Measurements from ENCODE around the gene NPIPA7.
"Not testable (repeated sequence)": the region's sequence is repeated elsewhere in the genome, so short reads cannot be mapped to it uniquely, and the experiment has no call there.

NPIPA7 gene

DNA sequence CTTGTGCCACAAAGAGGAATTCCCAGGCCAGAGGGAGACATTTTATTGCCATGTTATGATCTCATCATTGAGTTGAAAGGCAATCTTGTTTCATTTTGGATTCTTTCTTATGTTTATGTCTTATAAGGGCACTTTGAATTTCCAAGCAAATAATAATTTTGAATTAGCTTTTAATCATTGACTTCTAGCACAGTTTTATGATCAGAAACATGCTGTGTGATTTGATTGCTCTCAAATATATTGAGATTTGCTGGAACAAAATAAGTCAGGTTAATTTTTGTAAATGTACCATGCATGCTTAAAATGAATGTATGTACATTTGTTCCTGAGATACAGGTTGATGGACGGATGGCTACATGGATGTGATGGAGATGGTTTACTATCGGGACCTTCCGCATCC, at the start of gene NPIPA7:
NPIPA7 (plus strand) TSS at position 301 of the 400 bp plus-strand sequence. CDS start 105 bp downstream, outside the sequence.
- not testable (repeated sequence) for DNase-seq

DNA sequence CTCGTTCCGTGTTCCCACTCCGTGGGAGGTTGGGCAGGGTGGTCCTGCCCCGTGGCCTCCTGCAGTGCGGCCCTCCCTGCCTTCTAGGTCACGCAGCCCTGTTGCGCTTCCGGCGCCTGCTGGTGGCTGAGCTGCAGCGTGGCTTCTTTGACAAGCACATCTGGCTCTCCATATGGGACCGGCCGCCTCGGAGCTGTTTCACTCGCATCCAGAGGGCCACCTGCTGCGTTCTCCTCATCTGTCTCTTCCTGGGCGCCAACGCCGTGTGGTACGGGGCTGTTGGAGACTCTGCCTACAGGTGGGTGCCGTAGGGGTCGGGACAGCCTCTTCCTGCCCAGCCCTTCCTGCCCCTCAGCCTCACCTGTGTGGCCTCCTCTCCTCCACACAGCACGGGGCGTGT, 47.5 kb upstream of the NPIPA7 start:
- not testable (repeated sequence) for DNase-seq

DNA sequence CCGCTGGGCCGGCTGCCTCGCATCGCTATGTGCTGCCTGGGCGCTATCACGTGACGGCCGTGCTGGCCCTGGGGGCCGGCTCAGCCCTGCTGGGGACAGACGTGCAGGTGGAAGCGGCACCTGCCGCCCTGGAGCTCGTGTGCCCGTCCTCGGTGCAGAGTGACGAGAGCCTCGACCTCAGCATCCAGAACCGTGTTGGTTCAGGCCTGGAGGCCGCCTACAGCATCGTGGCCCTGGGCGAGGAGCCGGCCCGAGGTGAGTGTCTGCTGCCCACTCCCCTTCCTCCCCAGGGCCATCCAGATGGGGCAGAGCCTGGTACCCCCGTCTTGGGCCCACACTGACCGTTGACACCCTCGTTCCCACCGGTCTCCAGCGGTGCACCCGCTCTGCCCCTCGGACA, 21.4 kb upstream of the NPIPA7 start:
- DNase-seq: not testable (repeated sequence)

DNA sequence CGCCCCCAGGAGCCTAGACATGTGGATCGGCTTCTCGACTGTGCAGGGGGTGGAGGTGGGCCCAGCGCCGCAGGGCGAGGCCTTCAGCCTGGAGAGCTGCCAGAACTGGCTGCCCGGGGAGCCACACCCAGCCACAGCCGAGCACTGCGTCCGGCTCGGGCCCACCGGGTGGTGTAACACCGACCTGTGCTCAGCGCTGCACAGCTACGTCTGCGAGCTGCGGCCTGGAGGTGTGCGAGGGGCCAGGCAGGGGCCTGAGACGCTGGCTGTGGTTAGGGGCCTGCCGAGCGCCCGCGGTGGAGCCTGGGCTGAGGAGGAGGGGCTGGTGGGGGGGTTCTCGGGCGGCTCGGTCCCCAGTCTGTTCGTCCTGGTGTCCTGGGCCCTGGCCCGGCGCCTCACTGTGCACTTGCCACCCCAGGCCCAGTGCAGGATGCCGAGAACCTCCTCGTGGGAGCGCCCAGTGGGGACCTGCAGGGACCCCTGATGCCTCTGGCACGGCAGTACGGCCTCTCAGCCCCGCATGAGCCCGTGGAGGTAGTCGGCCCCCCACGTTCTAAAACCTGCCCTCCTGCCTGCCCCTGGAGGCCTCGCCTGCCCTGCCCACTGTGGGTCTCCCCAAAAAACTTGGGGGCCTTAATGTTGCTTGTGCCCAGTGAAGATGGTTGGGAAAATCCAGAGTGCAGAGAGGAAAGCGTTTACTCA, 20.2 kb upstream of the NPIPA7 start:
- not testable (repeated sequence) for DNase-seq

DNA sequence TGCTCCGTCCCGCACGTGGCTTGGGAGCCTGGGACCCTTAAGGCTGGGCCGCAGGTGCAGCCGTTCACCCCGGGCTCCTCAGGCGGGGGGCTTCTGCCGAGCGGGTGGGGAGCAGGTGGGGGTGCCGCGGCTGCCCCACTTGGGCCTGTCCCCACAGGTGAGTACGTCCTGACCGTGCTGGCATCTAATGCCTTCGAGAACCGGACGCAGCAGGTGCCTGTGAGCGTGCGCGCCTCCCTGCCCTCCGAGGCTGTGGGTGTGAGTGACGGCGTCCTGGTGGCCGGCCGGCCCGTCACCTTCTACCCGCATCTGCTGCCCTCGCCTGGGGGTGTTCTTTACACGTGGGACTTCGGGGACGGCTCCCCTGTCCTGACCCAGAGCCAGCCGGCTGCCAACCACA, 15.3 kb upstream of the NPIPA7 start:
- DNase-seq: not testable (repeated sequence)

DNA sequence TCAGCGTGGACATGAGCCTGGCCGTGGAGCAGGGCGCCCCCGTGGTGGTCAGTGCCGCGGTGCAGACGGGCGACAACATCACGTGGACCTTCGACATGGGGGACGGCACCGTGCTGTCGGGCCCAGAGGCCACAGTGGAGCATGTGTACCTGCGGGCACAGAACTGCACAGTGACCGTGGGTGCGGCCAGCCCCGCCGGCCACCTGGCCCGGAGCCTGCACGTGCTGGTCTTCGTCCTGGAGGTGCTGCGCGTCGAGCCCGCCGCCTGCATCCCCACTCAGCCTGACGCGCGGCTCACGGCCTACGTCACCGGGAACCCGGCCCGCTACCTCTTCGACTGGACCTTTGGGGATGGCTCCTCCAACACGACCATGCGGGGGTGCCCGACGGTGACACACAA, 14.8 kb upstream of the NPIPA7 start:
- DNase-seq: not testable (repeated sequence)

DNA sequence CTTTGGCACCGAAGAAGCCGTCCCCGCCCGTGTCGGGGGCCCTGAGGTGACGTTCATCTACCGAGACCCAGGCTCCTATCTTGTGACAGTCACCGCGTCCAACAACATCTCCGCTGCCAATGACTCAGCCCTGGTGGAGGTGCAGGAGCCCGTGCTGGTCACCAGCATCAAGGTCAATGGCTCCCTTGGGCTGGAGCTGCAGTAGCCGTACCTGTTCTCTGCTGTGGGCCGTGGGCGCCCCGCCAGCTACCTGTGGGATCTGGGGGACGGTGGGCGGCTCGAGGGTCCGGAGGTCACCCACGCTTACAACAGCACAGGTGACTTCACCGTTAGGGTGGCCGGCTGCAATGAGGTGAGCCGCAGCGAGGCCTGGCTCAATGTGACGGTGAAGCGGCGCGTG, 14.2 kb upstream of the NPIPA7 start:
- not testable (repeated sequence) for DNase-seq

DNA sequence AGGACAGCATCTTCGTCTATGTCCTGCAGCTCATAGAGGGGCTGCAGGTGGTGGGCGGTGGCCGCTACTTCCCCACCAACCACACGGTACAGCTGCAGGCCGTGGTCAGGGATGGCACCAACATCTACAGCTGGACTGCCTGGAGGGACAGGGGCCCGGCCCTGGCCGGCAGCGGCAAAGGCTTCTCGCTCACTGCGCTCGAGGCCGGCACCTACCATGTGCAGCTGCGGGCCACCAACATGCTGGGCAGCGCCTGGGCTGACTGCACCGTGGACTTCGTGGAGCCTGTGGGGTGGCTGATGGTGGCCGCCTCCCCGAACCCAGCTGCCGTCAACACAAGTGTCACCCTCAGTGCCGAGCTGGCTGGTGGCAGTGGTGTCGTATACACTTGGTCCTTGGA, 13.6 kb upstream of the NPIPA7 start:
- not testable (repeated sequence) for DNase-seq

DNA sequence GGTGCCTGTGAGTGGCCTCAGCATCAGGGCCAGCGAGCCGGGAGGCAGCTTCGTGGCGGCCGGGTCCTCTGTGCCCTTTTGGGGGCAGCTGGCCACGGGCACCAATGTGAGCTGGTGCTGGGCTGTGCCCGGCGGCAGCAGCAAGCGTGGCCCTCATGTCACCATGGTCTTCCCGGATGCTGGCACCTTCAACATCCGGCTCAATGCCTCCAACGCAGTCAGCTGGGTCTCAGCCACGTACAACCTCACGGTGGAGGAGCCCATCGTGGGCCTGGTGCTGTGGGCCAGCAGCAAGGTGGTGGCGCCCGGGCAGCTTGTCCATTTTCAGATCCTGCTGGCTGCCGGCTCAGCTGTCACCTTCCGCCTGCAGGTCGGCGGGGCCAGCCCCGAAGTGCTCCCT, 13.1 kb upstream of the NPIPA7 start:
- DNase-seq: not testable (repeated sequence)

DNA sequence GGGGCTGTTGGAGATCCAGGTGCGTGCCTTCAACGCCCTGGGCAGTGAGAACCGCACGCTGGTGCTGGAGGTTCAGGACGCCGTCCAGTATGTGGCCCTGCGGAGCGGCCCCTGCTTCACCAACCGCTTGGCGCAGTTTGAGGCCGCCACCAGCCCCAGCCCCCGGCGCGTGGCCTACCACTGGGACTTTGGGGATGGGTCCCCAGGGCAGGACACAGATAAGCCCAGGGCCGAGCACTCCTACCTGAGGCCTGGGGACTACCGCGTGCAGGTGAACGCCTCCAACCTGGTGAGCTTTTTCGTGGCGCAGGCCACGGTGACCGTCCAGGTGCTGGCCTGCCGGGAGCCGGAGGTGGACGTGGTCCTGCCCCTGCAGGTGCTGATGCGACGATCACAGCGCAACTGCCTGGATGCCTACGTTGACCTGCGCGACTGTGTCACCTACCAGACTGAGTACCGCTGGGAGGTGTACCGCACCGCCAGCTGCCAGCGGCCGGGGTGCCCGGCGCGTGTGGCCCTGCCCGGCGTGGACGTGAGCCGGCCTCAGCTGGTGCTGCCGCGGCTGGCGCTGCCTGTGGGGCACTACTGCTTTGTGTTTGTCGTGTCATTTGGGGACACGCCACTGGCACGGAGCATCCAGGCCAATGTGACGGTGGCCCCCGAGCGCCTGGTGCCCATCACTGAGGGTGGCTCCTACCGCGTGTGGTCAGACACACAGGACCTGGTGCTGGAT, 12.2 kb upstream of the NPIPA7 start:
- DNase-seq: not testable (repeated sequence)

DNA sequence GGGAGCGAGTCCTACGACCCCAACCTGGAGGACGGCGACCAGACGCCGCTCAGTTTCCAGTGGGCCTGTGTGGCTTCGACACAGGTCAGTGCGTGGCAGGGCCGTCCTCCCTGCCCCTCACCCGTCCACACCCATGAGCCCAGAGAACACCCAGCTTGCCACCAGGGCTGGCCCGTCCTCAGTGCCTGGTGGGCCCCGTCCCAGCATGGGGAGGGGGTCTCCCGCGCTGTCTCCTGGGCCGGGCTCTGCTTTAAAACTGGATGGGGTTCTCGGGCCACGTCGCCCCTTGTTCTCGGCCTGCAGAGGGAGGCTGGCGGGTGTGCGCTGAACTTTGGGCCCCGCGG, 11.7 kb upstream of the NPIPA7 start:
- DNase-seq: not testable (repeated sequence)

DNA sequence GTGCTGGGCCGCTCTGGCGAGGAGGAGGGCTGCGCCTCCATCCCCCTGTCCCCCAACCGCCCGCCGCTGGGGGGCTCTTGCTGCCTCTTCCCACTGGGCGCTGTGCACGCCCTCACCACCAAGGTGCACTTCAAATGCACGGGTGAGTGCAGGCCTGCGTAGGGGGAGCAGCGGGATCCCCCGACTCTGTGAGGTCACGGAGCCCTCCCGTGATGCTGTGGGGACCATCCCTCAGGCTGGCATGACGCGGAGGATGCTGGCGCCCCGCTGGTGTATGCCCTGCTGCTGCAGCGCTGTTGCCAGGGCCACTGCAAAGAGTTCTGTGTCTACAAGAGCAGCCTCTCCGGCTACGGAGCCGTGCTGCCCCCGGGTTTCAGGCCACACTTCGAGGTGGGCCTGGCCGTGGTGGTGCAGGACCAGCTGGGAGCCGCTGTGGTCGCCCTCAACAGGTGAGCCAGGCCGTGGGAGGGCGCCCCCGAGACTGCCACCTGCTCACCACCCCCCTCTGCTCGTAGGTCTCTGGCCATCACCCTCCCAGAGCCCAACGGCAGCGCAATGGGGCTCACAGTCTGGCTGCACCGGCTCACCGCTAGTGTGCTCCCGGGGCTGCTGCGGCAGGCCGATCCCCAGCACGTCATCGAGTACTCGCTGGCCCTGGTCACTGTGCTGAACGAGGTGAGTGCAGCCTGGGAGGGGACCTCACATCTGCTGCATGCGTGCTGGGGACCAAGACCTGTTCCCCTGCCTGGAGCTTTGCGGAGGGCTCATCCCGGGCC, 9.7 kb upstream of the NPIPA7 start:
- DNase-seq: not testable (repeated sequence)

DNA sequence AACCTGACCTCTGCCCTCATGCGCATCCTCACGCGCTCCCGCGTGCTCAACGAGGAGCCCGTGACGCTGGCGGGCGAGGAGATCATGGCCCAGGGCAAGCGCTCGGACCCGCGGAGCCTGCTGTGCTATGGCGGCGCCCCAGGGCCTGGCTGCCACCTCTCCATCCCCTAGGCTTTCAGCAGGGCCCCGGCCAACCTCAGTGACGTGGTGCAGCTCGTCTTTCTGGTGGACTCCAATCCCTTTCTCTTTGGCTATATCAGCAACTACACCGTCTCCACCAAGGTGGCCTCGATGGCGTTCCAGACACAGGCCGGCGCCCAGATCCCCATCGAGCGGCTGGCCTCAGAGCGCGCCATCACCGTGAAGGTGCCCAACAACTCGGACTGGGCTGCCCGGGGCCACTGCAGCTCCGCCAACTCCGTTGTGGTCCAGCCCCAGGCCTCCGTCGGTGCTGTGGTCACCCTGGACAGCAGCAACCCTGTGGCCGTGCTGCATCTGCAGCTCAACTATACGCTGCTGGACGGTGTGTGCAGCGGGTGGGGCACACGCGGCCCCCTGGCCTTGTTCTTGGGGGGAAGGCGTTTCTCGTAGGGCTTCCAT, 7.7 kb upstream of the NPIPA7 start:
- not testable (repeated sequence) for DNase-seq

DNA sequence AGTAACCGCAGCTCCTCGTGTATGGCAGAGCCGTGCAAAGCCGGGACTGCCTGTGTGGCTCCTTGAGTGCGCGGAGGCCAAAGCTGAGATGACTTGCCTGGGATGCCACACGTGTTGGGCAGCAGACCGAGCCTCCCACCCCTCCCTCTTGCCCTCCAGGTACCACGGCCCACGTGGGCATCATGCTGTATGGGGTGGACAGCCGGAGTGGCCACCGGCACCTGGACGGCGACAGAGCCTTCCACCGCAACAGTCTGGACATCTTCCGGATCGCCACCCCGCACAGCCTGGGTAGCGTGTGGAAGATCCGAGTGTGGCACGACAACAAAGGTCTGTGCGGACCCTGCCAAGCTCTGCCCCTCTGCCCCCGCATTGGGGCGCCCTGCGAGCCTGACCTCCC, 4.7 kb upstream of the NPIPA7 start:
- DNase-seq: not testable (repeated sequence)

DNA sequence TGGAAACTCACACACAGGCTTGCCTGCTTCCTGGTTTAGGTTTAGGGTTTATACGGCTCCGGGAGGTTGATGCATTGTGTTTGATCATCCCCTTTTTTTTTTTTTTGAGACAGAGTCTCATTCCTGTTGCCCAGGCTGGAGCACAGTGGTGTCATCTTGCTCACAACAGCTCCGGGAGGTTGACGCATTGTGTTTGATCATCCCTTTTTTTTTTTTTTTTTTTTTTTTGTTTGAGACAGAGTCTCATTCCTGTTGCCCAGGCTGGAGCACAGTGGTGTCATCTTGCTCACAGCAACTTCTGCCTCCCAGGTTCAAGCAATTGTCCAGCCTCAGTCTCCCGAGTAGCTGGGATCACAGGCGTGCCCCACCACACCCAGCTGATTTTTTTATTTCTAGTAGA, 20.7 kb downstream of the NPIPA7 start:
- not testable (repeated sequence) for DNase-seq

DNA sequence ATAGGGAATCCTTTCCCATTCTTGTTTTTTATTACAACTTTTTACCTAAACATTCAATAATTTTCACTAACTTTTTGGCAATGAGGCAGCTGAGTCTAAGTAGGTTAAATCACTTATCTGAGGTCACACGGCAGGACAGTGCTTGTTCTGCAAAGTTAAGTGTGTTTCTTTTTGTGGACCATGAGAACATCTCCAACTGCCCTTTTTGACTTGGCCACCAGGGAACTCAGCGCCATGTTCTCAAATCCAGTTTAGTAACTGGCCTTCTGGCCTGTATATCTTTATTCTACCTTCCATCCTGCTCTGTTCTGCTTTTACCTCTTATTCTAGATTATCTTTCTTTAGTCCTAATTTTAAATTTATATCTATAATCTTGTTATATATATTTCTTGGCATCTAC, 23.4 kb downstream of the NPIPA7 start:
- not testable (repeated sequence) for DNase-seq

DNA sequence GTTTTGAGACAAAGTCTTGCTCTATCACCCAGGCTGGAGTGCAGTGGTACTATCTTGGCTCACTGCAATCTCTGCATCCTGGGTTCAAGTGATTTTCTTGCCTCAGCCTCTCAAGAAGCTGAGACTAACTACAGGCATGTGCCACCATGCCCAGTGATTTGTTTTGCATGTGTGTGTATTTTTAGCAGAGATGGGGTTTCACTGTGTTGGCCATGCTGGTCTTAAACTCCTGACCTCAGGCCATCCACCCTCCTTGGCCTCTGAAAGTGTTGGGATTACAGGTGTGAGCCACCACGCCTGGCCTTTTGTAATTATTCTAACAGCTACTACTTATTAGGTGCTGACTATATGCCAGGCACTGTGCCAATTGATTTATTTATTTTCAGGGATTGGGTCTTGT, 25.3 kb downstream of the NPIPA7 start:
- DNase-seq: not testable (repeated sequence)

DNA sequence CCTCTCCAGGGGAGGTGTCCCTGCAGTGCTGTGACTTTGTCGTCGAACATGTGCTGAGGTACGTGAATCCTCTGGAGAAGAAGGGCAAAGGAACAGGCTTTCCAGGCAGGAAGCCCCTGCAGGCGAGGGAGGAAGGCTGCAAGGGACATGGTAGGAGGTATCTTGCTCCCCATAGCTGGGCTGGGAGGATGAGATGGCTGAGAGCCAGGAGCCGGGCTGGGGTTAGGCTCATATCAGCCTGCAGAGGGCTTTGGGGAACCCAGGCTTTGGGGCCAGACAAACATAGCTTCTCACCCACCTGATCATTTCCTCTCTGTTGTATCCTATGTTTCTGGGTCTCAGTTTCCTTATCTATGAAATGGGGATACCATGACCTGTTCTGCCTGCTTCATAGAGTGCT, 26.5 kb downstream of the NPIPA7 start:
- DNase-seq: not testable (repeated sequence)

DNA sequence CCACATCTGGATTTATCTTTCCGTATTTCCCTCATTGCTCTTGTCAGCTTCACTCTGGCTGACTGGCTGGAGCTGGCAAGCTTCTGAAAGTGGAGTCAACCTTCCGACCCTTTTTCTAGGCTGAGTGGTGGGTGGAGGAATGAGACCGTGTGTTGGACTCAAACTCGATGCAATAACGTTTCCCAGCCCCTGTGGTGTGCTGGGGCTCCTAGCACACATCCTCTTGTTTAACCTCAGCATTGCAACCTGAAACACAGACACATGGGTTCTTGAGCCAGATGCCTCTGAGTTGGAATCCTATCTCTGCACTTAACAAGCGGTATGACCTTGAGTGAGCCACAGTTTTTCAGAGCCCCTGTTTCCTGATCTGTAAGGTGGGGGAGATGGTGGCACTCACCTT, 29.5 kb downstream of the NPIPA7 start:
- not testable (repeated sequence) for DNase-seq

DNA sequence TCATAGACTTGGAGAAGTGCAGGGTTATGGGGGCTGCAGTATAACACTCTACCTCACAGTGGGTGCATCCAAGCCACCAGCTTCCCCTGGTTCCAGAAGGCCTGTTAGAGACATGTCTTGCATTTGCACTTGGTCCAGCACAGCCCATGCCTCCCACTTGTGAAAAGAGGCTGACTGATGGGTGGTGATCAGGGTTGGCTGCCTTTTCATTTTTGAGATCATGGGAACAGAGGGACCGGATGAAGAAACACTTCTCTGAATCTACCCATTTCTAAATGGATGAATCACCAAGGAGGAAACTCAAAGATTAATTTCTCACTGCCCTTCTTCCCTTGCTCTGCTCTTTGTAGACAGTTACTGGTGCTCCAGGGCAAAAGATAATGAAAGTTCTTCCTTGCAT, 34.8 kb downstream of the NPIPA7 start:
- DNase-seq: not testable (repeated sequence)

DNA sequence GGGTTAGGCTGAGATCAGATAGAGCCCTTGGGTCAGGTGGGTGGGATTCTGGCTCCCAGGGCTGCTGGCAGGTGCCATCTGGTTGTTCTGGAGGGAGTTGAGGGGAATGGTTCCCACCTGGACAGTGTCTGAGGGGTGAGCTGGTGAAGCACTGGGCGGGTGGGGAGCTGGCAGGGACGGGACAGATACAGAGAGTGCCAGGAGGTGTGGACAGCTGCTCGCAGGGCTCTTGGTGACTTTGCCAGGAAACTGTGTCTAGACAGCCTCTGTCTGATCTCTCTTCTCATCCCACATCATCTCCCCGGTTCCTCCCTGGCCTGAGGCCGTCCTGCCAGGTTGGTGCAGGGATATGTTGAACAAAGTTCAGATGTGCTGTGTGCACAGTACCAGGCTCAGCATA, 38.1 kb downstream of the NPIPA7 start:
- not testable (repeated sequence) for DNase-seq

DNA sequence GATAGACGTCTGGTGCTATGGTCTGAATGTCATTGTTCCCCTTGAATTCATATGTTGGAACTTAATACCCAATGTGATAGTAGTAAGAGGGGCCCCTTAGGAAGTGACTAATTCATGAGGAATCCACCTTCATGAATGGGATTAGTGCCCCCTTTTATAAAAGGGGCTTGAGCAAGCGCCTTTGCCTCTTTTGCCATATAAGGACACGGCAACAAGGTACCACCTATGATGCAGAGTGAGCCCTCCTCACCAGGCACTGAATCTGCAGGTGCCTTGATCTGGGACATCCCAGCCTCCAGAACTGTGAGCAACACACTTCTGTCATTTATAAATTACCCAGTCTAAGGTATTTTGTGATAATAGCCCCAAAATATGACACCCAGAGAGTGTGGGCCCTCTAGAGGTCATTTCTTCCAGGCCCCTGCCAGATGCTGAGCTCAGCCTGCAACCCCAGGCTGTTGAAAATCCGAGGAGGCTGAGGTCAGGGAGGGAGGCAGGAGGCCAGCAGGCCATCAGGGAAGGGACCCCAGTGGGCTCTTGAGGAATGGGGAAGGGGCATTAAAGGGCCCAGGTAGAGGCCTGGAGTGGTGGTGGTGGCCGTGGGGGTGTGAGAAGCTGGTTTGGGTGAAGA, 39.1 kb downstream of the NPIPA7 start:
- not testable (repeated sequence) for DNase-seq

DNA sequence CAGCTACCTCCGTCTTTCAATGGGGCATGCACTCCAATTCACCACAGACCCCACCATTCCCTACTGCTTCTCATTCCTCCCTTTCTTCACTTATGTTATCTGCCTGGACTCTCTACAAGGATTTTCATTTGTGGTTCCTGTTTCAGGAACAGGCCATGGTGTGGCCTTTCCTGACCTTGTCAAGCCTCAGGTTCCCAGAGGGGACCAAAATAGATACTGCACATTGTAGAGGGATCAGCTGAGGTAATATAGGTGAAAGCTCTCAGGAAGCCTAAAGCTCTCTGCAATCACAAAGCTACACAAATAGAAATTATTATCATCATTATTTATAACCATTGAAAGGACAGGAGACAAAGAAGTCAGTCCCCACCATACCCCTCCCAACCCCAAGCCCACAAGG, 41.6 kb downstream of the NPIPA7 start:
- not testable (repeated sequence) for DNase-seq
